SU-DHL-6 (cell line): Measurements from ENCODE around the gene NTRK2.

Source experiments
- H2AFZ ChIP-seq: fragments of 200-600 bp; sonication (generic); 2 replicates; pipeline ENCODE4 v1.6.1; 2014; ENCODE audit warnings: low read depth, mild to moderate bottlenecking, moderate library complexity, mixed read lengths, antibody characterized with exemption, low read length; ENCODE audit not compliant: severe bottlenecking
- H3F3A ChIP-seq: fragments of 200-600 bp; shearing (Covaris generic); 2 replicates; pipeline ENCODE4 v1.6.0; 2016; ENCODE audit warnings: antibody characterized with exemption, mild to moderate bottlenecking; ENCODE audit not compliant: insufficient read depth
- H3K27ac ChIP-seq: fragments of 200-600 bp; sonication (generic); 2 replicates; pipeline ENCODE4 v1.5.1; 2016; ENCODE audit warnings: low read depth, mild to moderate bottlenecking, low read length, moderate library complexity, mixed read lengths
- H3K27me3 ChIP-seq: fragments of 200-600 bp; sonication (generic), shearing (Covaris generic); 2 replicates; pipeline ENCODE4 v1.6.0; 2014; ENCODE audit warnings: mild to moderate bottlenecking, low read length
- H3K36me3 ChIP-seq: fragments of 200-600 bp; sonication (generic); 2 replicates; pipeline ENCODE4 v1.6.1; 2014; ENCODE audit warnings: mild to moderate bottlenecking, low read length, mixed read lengths
- H3K4me2 ChIP-seq: fragments of 300-600, 200-600 bp; shearing (Covaris generic), sonication (generic); 2 replicates; pipeline ENCODE4 v1.6.0; 2014; ENCODE audit warnings: low read length, low read depth, mild to moderate bottlenecking; ENCODE audit not compliant: poor library complexity, severe bottlenecking
- H3K4me3 ChIP-seq: fragments of 200-600 bp; sonication (generic); 2 replicates; pipeline ENCODE4 v1.5.1; 2014; ENCODE audit warnings: antibody characterized with exemption, low read length, mild to moderate bottlenecking, mixed read lengths; ENCODE audit not compliant: insufficient read depth, poor library complexity, severe bottlenecking
- H3K79me2 ChIP-seq: fragments of 200-600 bp; sonication (generic); 2 replicates; pipeline ENCODE4 v1.6.1; 2014; ENCODE audit warnings: mild to moderate bottlenecking, low read length, moderate library complexity; ENCODE audit not compliant: insufficient read depth
- H3K9ac ChIP-seq: fragments of 200-600 bp; sonication (generic); 2 replicates; pipeline ENCODE4 v1.7.0; 2014; ENCODE audit warnings: mild to moderate bottlenecking, low read length
- H3K9me2 ChIP-seq: fragments of 200-600 bp; sonication (generic); replicated peaks from 2 replicates; pipeline ENCODE4 v1.6.1; 2014; ENCODE audit warnings: low read length; ENCODE audit not compliant: insufficient read depth
- H3K9me3 ChIP-seq: fragments of 200-600 bp; sonication (generic); 2 replicates; pipeline ENCODE4 v1.6.1; 2014; ENCODE audit warnings: low read length, mixed read lengths; ENCODE audit not compliant: insufficient read depth
- H4K20me1 ChIP-seq: fragments of 200-600 bp; sonication (generic); 2 replicates; pipeline ENCODE4 v1.6.1; 2014; ENCODE audit warnings: low read depth, mild to moderate bottlenecking, antibody characterized with exemption, low read length, moderate library complexity, mixed read lengths
- CTCF ChIP-seq: fragments of 200-600 bp; sonication (generic); IDR thresholded peaks from one replicate; pipeline ENCODE4 v1.5.1; 2017; ENCODE audit warnings: antibody characterized with exemption, mild to moderate bottlenecking, low read length, moderate library complexity; ENCODE audit not compliant: insufficient read depth, poor library complexity, severe bottlenecking
- EZH2phosphoT487 ChIP-seq: fragments of 200-600 bp; sonication (generic), shearing (Covaris generic); conservative IDR thresholded peaks from 2 replicates; pipeline ENCODE4 v1.6.1; 2018; ENCODE audit warnings: mild to moderate bottlenecking, antibody characterized with exemption, low read length, moderate library complexity, mixed read lengths

The NTRK2 gene

GRCh38 chr9:84773022-84773421 lies 103.5 kb downstream of the NTRK2 start:
- H3K9me3 ChIP-seq, result no peaks in the 10 kb centered on the region
- H3K27me3 ChIP-seq, result no peaks in the 10 kb centered on the region
- TF ChIP-seq EZH2phosphoT487, result no peak
- no peak for TF ChIP-seq CTCF
- no peaks in the 10 kb centered on the region for H3K79me2 ChIP-seq
- H3F3A ChIP-seq, result no peaks in the 10 kb centered on the region
- H3K27ac ChIP-seq, result no peak overlapping the region
- no peaks in the 10 kb centered on the region for H3K9me2 ChIP-seq
- no peaks in the 10 kb centered on the region for H4K20me1 ChIP-seq
- no peak overlapping the region for H3K9ac ChIP-seq
- no peak overlapping the region for H3K4me2 ChIP-seq
- no peak overlapping the region for H3K4me3 ChIP-seq
- H3K36me3 ChIP-seq, result no peaks in the 10 kb centered on the region
- H2AFZ ChIP-seq, result no peak overlapping the region

DNA sequence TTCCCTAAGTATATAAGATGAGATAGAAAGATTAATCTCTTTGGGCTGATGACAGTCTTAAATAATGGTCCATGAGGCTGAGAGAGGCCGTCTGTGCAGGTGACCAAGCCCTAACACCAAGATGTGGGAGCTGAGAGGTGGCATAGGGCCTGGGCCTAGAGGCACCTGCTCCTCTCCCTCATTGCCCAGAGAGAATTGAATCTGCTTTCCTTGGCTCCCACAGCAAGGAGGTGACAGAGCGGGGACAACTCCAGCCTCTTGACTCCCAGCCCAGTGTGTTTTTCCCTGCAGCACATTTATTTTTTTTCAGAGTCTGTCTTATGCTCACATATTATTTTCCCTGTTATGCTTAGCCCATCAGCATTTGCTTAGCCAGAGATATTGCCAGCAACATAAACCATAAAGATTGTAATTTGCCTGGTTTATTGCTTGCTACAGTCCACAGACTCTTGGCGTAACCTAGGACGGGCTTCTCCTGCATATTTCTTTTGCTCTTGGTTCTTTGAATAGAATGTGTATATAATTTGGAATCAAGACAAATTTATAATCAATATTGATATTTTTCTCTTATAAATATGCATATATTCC lies 105.6 kb downstream of the NTRK2 start:
- TF ChIP-seq EZH2phosphoT487, result no peak
- TF ChIP-seq CTCF, result no peak
- Histone ChIP-seq H3K4me2 (no peak overlapping the region), H4K20me1 (no peaks in the 10 kb centered on the region), H3K9me3 (no peaks in the 10 kb centered on the region), H3K27ac (no peak overlapping the region), H3F3A (no peaks in the 10 kb centered on the region), H3K36me3 (no peaks in the 10 kb centered on the region), H2AFZ (no peak overlapping the region), H3K27me3 (no peaks in the 10 kb centered on the region), H3K4me3 (no peak overlapping the region), H3K79me2 (no peaks in the 10 kb centered on the region), H3K9me2 (no peaks in the 10 kb centered on the region), H3K9ac (no peak overlapping the region)

DNA sequence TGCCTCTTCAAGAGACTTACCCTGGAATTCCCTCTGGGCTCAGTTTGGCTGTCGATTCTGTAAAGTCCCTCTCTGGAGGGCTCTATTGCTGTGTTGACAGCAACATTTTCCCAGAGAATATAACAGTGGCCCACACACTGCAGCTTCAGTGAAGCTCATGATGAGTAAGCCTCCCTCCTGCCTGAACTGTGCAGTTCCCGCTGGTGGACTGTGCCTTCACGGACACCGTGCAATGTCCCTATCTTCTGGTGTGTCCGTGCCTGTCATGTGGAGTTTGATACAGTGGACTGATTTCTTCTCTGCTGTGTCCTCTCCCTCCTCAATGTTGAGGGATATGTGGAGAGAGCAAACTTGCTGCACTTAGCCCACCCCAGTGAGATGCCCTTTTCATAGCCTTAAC lies 109.0 kb downstream of the NTRK2 start:
- H3K4me2 ChIP-seq, result no peak overlapping the region
- H3F3A ChIP-seq, result no peaks in the 10 kb centered on the region
- no peaks in the 10 kb centered on the region for H3K27me3 ChIP-seq
- TF ChIP-seq EZH2phosphoT487, result no peak
- no peak for TF ChIP-seq CTCF
- H3K9me2 ChIP-seq, result no peaks in the 10 kb centered on the region
- H4K20me1 ChIP-seq, result no peaks in the 10 kb centered on the region
- H3K27ac ChIP-seq, result no peak overlapping the region
- no peak overlapping the region for H3K4me3 ChIP-seq
- no peak overlapping the region for H3K9ac ChIP-seq
- H3K36me3 ChIP-seq, result no peaks in the 10 kb centered on the region
- H3K79me2 ChIP-seq, result no peaks in the 10 kb centered on the region
- no peak overlapping the region for H2AFZ ChIP-seq
- H3K9me3 ChIP-seq, result no peaks in the 10 kb centered on the region

- no peak overlapping the region for H3K4me3 ChIP-seq
- no peaks in the 10 kb centered on the region for H4K20me1 ChIP-seq
- H3K9me2 ChIP-seq, result no peaks in the 10 kb centered on the region
- no peaks in the 10 kb centered on the region for H3K36me3 ChIP-seq
- H3K9ac ChIP-seq, result no peak overlapping the region
- no peak overlapping the region for H3K27ac ChIP-seq
- no peak overlapping the region for H3K4me2 ChIP-seq
- no peak for TF ChIP-seq CTCF
- H3K27me3 ChIP-seq, result no peaks in the 10 kb centered on the region
- no peaks in the 10 kb centered on the region for H3F3A ChIP-seq
- H3K9me3 ChIP-seq, result no peaks in the 10 kb centered on the region
- H2AFZ ChIP-seq, result no peak overlapping the region
- no peaks in the 10 kb centered on the region for H3K79me2 ChIP-seq
Observed at GRCh38 chr9:84779883-84780282, 110.4 kb downstream of the NTRK2 start.
